ENCODE measurements around the gene NTRK2.
"Not testable (repeated sequence)": the region's sequence is repeated elsewhere in the genome, so short reads cannot be mapped to it uniquely, and the experiment has no call there.

NTRK2 gene

GRCh38 chr9:84893419-84894128, 224.0 kb downstream of the NTRK2 start:
- no peak for DNase-seq (ENCODE audit: low read depth)

- no peak for DNase-seq (ENCODE audit: low read depth)
These were observed 225.3 kb downstream of the NTRK2 start for GRCh38 chr9:84894859-84895258.

- DNase-seq (ENCODE audit: low read depth), result no peak
These were observed 228.0 kb downstream of the NTRK2 start for GRCh38 chr9:84897362-84898094.

GRCh38 chr9:84898188-84898587, 228.7 kb downstream of the NTRK2 start:
- DNase-seq (ENCODE audit: low read depth), result no peak

GRCh38 chr9:84898618-84899017, 229.1 kb downstream of the NTRK2 start:
- DNase-seq (ENCODE audit: low read depth), result not testable (repeated sequence)

- DNase-seq (ENCODE audit: low read depth), result no peak
These were observed 229.8 kb downstream of the NTRK2 start for GRCh38 chr9:84899326-84899725.

- DNase-seq (ENCODE audit: low read depth), result no peak
These were observed 230.9 kb downstream of the NTRK2 start for GRCh38 chr9:84900421-84900820.

- no peak for DNase-seq (ENCODE audit: low read depth)
These were observed 234.4 kb downstream of the NTRK2 start for GRCh38 chr9:84903963-84904362.

GRCh38 chr9:84916769-84917168, 247.2 kb downstream of the NTRK2 start:
- no peak for DNase-seq (ENCODE audit: low read depth)

- DNase-seq (ENCODE audit: low read depth), result no peak
These were observed 248.0 kb downstream of the NTRK2 start for GRCh38 chr9:84917366-84918070.

- no peak for DNase-seq (ENCODE audit: low read depth)
These were observed 249.9 kb downstream of the NTRK2 start for GRCh38 chr9:84919440-84919839.

- no peak for DNase-seq (ENCODE audit: low read depth)
These were observed 251.6 kb downstream of the NTRK2 start for GRCh38 chr9:84921175-84921574.

GRCh38 chr9:84922051-84922450, 252.5 kb downstream of the NTRK2 start:
- DNase-seq (ENCODE audit: low read depth), result no peak

- no peak for DNase-seq (ENCODE audit: low read depth)
These were observed 254.7 kb downstream of the NTRK2 start for GRCh38 chr9:84924266-84924665.

- no peak for DNase-seq (ENCODE audit: low read depth)
These were observed 255.8 kb downstream of the NTRK2 start for GRCh38 chr9:84925225-84925872.

GRCh38 chr9:84926793-84927192, 257.3 kb downstream of the NTRK2 start:
- DNase-seq (ENCODE audit: low read depth), result no peak

GRCh38 chr9:84928419-84928818, 258.9 kb downstream of the NTRK2 start:
- DNase-seq (ENCODE audit: low read depth), result no peak

GRCh38 chr9:84929068-84929467, 259.5 kb downstream of the NTRK2 start:
- no peak for DNase-seq (ENCODE audit: low read depth)

GRCh38 chr9:84932915-84933527, 263.5 kb downstream of the NTRK2 start:
- DNase-seq (ENCODE audit: low read depth), result no peak

GRCh38 chr9:84935528-84936117, 266.1 kb downstream of the NTRK2 start:
- DNase-seq (ENCODE audit: low read depth), result no peak

GRCh38 chr9:84937180-84937579, 267.7 kb downstream of the NTRK2 start:
- no peak for DNase-seq (ENCODE audit: low read depth)

GRCh38 chr9:84937581-84937980, 268.1 kb downstream of the NTRK2 start:
- DNase-seq (ENCODE audit: low read depth), result no peak
